NCI-H146 treated with DMSO at 0.1 percent for 48 hours (cell line): ENCODE measurements around the gene BMP10.

Experiments used
- DNase-seq: peaks from one replicate; lab custom pipeline; 2025; ENCODE audit not compliant: unreplicated experiment; lab: John Stamatoyannopoulos, UW

The BMP10 gene

GRCh38 chr2:68822207-68822872, 48.9 kb downstream of the BMP10 start:
- no peak for DNase-seq

GRCh38 chr2:68819556-68819955, 51.6 kb downstream of the BMP10 start:
- DNase-seq: no peak

- no peak for DNase-seq
Observed at GRCh38 chr2:68817306-68817705, 53.9 kb downstream of the BMP10 start.
